Measurements from ENCODE around the gene SMAD6.

DNA sequence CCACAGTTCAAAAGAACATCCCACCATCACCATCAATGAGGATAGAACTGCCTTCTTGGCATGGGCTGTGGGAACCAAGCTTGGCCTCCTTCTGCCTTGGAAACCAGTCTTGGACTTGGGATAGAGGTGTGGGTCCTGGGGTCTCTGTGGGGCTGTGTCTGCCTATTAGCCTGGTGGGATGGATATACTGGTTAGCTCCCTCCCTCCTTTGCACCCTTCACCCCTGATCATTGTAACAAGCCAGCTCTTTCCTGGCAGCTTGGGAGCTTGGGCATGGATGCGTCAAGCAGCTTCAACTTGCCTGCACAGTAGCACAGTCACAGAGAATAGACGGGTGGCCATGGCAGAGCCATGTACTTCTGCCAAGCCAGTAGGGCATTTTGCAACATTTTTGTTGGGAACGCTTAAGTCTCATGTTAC, 65.2 kb downstream of the SMAD6 start:
- TF ChIP-seq CTCF (conservative IDR thresholded peaks at IDR 0.05; ENCODE audit: low read length) (no peak), EZH2phosphoT487 (IDR thresholded peaks at IDR 0.05; ENCODE audit: borderline replicate concordance) (no peak)
